Mesenchymal stem cell (in vitro differentiated cells and primary cell): ENCODE measurements around the gene GAK.

Source experiments
- DNase-seq: peaks from one replicate; pipeline ENCODE4 v3.0.0-alpha.2; 2013
- H2AFZ ChIP-seq: one replicate; pipeline ENCODE4 v1.6.1; 2013; ENCODE audit warnings: low read depth, mild to moderate bottlenecking, control low read depth, inconsistent platforms, low read length, moderate library complexity
- H2AK5ac ChIP-seq: 2 replicates; pipeline ENCODE4 v1.6.1; 2013; ENCODE audit warnings: low read length, moderate library complexity, mild to moderate bottlenecking, inconsistent platforms; ENCODE audit not compliant: severe bottlenecking
- H2BK120ac ChIP-seq: one replicate; pipeline ENCODE4 v1.6.1; 2013; ENCODE audit warnings: low read depth, mild to moderate bottlenecking, inconsistent platforms, low read length, moderate library complexity
- H2BK12ac ChIP-seq, 2 experiments: one replicate each; pipeline ENCODE4 v1.6.1; 2013; ENCODE audit warnings: inconsistent platforms in 2 of 2, low read length in 2 of 2, mild to moderate bottlenecking in 2 of 2, moderate library complexity in 2 of 2, control low read depth in 1 of 2
- H2BK15ac ChIP-seq: one replicate; pipeline ENCODE4 v1.6.1; 2013; ENCODE audit warnings: mild to moderate bottlenecking, low read depth, inconsistent platforms; ENCODE audit not compliant: poor library complexity, severe bottlenecking
- H2BK5ac ChIP-seq: 2 replicates; pipeline ENCODE4 v1.6.1; 2013; ENCODE audit warnings: low read depth, mild to moderate bottlenecking, low read length, control low read depth, inconsistent platforms; ENCODE audit not compliant: poor library complexity, severe bottlenecking
- H3K14ac ChIP-seq, 2 experiments: one replicate each; pipeline ENCODE4 v1.6.1; 2013; ENCODE audit warnings: inconsistent platforms in 2 of 2, low read length in 2 of 2, control low read depth in 1 of 2, mild to moderate bottlenecking in 1 of 2, moderate library complexity in 1 of 2
- H3K18ac ChIP-seq, 2 experiments: one replicate each; pipeline ENCODE4 v1.6.1; 2013; ENCODE audit warnings: inconsistent platforms in 2 of 2, low read length in 2 of 2, control low read depth in 1 of 2, low read depth in 1 of 2, mild to moderate bottlenecking in 1 of 2
- H3K23ac ChIP-seq, 2 experiments: one replicate each; pipeline ENCODE4 v1.6.1; 2013; ENCODE audit warnings: inconsistent platforms in 2 of 2, low read length in 2 of 2, mild to moderate bottlenecking in 2 of 2, moderate library complexity in 2 of 2, control low read depth in 1 of 2
- H3K27ac ChIP-seq: 2 replicates; pipeline ENCODE4 v1.5.1; 2013; ENCODE audit warnings: mild to moderate bottlenecking, moderate library complexity, low read length, control low read depth, inconsistent platforms; ENCODE audit not compliant: poor library complexity, severe bottlenecking
- H3K27me3 ChIP-seq, 2 experiments: 2 replicates each; pipeline versions ENCODE4 v1.6.1 to v1.7.0; 2013; ENCODE audit warnings: low read length in 2 of 2, mild to moderate bottlenecking in 2 of 2, moderate library complexity in 2 of 2, control low read depth in 1 of 2, inconsistent platforms in 1 of 2; ENCODE audit not compliant: control insufficient read depth in 1 of 2, insufficient read depth in 1 of 2
- H3K36me3 ChIP-seq, 2 experiments: 2 replicates each; pipeline versions ENCODE4 v1.6.1 to v1.7.0; 2013; ENCODE audit warnings: low read length in 2 of 2, control low read depth in 1 of 2, inconsistent platforms in 1 of 2, low read depth in 1 of 2, mild to moderate bottlenecking in 1 of 2; ENCODE audit not compliant: insufficient read depth in 2 of 2, control insufficient read depth in 1 of 2
- H3K4ac ChIP-seq, 2 experiments: one replicate each; pipeline ENCODE4 v1.6.1; 2013; ENCODE audit warnings: inconsistent platforms in 2 of 2, low read length in 2 of 2, mild to moderate bottlenecking in 2 of 2, moderate library complexity in 2 of 2, control low read depth in 1 of 2, low read depth in 1 of 2
- H3K4me1 ChIP-seq: 2 replicates; pipeline ENCODE4 v1.6.1; 2013; ENCODE audit warnings: low read depth, low read length, control low read depth; ENCODE audit not compliant: control insufficient read depth, insufficient read depth
- H3K4me2 ChIP-seq: 2 replicates; pipeline ENCODE4 v1.6.1; 2013; ENCODE audit warnings: low read length, mild to moderate bottlenecking, inconsistent platforms; ENCODE audit not compliant: poor library complexity, severe bottlenecking
- H3K4me3 ChIP-seq, 2 experiments: 2 replicates each; pipeline versions ENCODE4 v1.5.1 to v1.7.0; 2013; ENCODE audit warnings: low read length in 2 of 2, mild to moderate bottlenecking in 2 of 2, control low read depth in 1 of 2, low read depth in 1 of 2; ENCODE audit not compliant: insufficient read depth in 1 of 2
- H3K79me1 ChIP-seq: replicated peaks from 2 replicates; pipeline ENCODE4 v1.6.1; 2013; ENCODE audit warnings: mild to moderate bottlenecking, control low read depth, low read length, inconsistent platforms; ENCODE audit not compliant: poor library complexity, severe bottlenecking
- H3K9ac ChIP-seq: 2 replicates; pipeline ENCODE4 v1.7.0; 2013; ENCODE audit warnings: mild to moderate bottlenecking, low read length, moderate library complexity
- H3K9me3 ChIP-seq: 2 replicates; pipeline ENCODE4 v1.7.0; 2013; ENCODE audit warnings: mild to moderate bottlenecking, low read length; ENCODE audit not compliant: control insufficient read depth
- H4K8ac ChIP-seq: one replicate; pipeline ENCODE4 v1.6.1; 2013; ENCODE audit warnings: inconsistent platforms, mild to moderate bottlenecking, low read length, moderate library complexity
- H4K91ac ChIP-seq: one replicate; pipeline ENCODE4 v1.6.1; 2013; ENCODE audit warnings: mild to moderate bottlenecking, low read length, inconsistent platforms
- whole genome bisulfite sequencing: methylation state at CpG from one replicate; pipeline ENCODE4 v1.1.7; 2013; ENCODE audit warnings: mixed read lengths; 5-methylcytosine and 5-hydroxymethylcytosine counted together

The GAK gene

DNA sequence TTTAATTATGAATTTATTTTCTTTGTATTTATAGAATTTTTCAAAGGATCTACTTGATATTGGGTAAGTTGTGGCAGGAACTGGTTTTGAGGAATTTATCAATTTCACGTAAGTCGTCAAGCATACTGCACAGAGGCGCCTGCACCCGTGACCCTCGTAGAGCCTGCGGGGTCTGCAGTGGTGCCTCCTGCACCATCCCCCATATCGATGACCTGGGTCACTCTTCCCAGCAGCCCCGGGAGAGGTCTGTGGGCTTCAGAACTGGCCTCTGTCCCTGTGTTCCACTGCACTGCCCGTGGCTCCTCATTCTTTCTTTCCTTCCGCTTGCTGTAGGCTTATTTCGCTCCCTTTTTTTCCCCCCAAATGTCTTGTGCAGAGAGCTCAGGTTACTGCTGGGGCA is 74.7 kb downstream of the GAK start:
- Histone ChIP-seq H3K9ac (no peak overlapping the region), H3K23ac (no peak overlapping the region), H4K8ac (no peak overlapping the region), H3K4me3 (no peak overlapping the region), H3K4ac (no peak overlapping the region), H3K4me2 (no peak overlapping the region), H3K36me3 (peaks cover 77 to 80% of the 10 kb centered on the region in 2 experiments), H2BK12ac (no peak overlapping the region), H2BK120ac (no peak overlapping the region), H3K27ac (no peak overlapping the region), H3K4me1 (peaks cover 3% of the 10 kb centered on the region), H3K79me1 (peaks cover 37% of the 10 kb centered on the region), H3K9me3 (no peaks in the 10 kb centered on the region), H3K18ac (no peak overlapping the region), H2BK15ac (no peak overlapping the region), H3K27me3 (no peaks in the 10 kb centered on the region), H4K91ac (no peak overlapping the region), H2AK5ac (no peak overlapping the region), H2AFZ (no peak overlapping the region), H2BK5ac (no peak overlapping the region), H3K14ac (no peak overlapping the region)
- DNase-seq: no peak
- WGBS: 97% methylated on average over 11 of the region's 11 CpGs

DNA sequence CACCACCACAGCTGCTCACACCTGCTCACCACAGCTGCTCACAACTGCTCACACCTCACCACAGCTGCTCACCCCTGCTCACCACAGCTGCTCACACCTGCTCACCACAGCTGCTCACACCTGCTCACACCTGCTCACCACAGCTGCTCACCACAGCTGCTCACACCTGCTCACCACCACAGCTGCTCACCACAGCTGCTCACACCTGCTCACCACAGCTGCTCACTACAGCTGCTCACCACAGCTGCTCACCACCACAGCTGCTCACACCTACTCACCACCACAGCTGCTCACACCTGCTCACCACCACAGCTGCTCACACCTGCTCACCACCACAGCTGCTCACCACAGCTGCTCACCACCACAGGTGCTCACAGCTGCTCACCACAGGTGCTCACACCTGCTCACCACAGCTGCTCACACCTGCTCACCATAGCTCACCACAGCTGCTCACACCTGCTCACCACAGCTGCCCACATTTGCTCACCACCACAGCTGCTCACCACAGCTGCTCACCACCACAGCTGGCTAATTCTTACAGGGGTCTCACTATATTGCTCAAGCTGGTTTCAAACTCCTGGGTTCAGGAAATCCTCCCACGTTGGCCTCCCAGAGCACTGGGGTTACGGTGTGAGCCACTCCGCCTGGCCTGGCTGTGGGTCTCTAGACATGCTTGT is 75.8 kb downstream of the GAK start:
- peaks cover 77% of the 10 kb centered on the region in 2 experiments for H3K36me3 ChIP-seq
- WGBS: 97% methylated on average over 3 of the region's 3 CpGs

DNA sequence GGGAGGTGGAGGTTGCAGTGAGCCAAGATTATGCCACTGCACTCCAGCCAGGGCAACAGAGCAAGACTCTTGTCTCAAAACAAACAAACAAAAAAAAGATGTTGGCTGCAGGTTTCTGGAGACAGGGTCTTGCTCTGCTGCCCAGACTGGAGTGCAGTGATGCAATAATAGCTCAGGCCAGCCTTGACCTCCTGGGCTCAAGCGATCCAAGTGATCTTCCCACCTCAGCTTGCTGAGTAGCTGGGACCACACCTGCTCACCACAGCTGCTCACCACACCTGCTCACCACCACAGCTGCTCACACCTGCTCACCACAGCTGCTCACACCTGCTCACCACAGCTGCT is 76.3 kb downstream of the GAK start:
- Histone ChIP-seq H3K36me3 (peaks cover 77% of the 10 kb centered on the region in 2 experiments), H3K9me3 (no peaks in the 10 kb centered on the region), H3K23ac (no peak overlapping the region), H3K27ac (no peak overlapping the region), H2AK5ac (no peak overlapping the region), H3K79me1 (peaks cover 34% of the 10 kb centered on the region), H3K18ac (no peak overlapping the region), H2BK12ac (no peak overlapping the region), H2AFZ (no peak overlapping the region), H3K4me2 (no peak overlapping the region), H3K27me3 (no peaks in the 10 kb centered on the region), H4K8ac (no peak overlapping the region), H3K4ac (no peak overlapping the region), H4K91ac (no peak overlapping the region), H3K4me3 (no peak overlapping the region), H3K9ac (no peak overlapping the region), H2BK120ac (no peak overlapping the region), H2BK15ac (no peak overlapping the region), H2BK5ac (no peak overlapping the region), H3K14ac (no peak overlapping the region), H3K4me1 (peaks cover 3% of the 10 kb centered on the region)
- WGBS: 100% methylated on average over 1 of the region's 1 CpG
- DNase-seq: no peak

More for the DNA sequence above, 75.8 kb downstream of the GAK start:
- H4K8ac ChIP-seq: no peak overlapping the region
- H3K4me3 ChIP-seq: no peak overlapping the region
- peaks cover 3% of the 10 kb centered on the region for H3K4me1 ChIP-seq
- no peak overlapping the region for H2BK5ac ChIP-seq
- no peak overlapping the region for H2AK5ac ChIP-seq
- H3K4me2 ChIP-seq: no peak overlapping the region
- no peak overlapping the region for H3K27ac ChIP-seq
- H3K9me3 ChIP-seq: no peaks in the 10 kb centered on the region
- no peak overlapping the region for H2BK12ac ChIP-seq
- no peaks in the 10 kb centered on the region for H3K27me3 ChIP-seq
- no peak for DNase-seq
- H3K18ac ChIP-seq: no peak overlapping the region
- no peak overlapping the region for H3K23ac ChIP-seq
- peaks cover 37% of the 10 kb centered on the region for H3K79me1 ChIP-seq
- no peak overlapping the region for H2AFZ ChIP-seq
- no peak overlapping the region for H2BK15ac ChIP-seq
- H4K91ac ChIP-seq: no peak overlapping the region
- H2BK120ac ChIP-seq: no peak overlapping the region
- no peak overlapping the region for H3K9ac ChIP-seq
- H3K4ac ChIP-seq: no peak overlapping the region
- no peak overlapping the region for H3K14ac ChIP-seq

DNA sequence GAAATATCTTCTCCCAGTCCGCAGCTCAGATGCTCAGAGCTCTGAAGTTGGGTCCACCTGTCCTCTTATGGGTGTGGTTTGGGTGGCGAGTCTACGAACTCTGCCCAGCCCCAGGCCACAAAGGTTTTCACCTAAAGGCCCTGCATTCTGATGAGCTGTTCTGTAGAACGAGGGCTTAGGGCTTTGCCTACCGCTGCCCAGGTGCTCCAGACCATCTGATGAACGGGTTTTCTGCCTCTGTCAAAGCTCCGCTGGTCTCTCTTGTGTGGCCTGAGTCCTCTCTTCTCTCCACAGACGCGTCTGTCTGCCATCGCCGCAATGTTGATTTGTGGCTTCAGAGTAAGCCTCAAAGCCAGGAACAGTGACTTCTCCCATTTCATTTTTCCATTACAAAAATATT is 77.8 kb downstream of the GAK start:
- no peak overlapping the region for H2BK120ac ChIP-seq
- H3K14ac ChIP-seq: no peak overlapping the region
- H3K9me3 ChIP-seq: no peaks in the 10 kb centered on the region
- peaks cover 75 to 81% of the 10 kb centered on the region in 2 experiments for H3K36me3 ChIP-seq
- H3K9ac ChIP-seq: no peak overlapping the region
- H2BK12ac ChIP-seq: no peak overlapping the region
- no peak overlapping the region for H2AK5ac ChIP-seq
- H4K8ac ChIP-seq: no peak overlapping the region
- no peaks in the 10 kb centered on the region for H3K27me3 ChIP-seq
- H3K4me3 ChIP-seq: no peak overlapping the region
- H3K23ac ChIP-seq: no peak overlapping the region
- no peak overlapping the region for H3K4me2 ChIP-seq
- no peak overlapping the region for H3K27ac ChIP-seq
- H3K79me1 ChIP-seq: peaks cover 29% of the 10 kb centered on the region
- peaks cover 3% of the 10 kb centered on the region for H3K4me1 ChIP-seq
- no peak for DNase-seq
- no peak overlapping the region for H2BK5ac ChIP-seq
- no peak overlapping the region for H3K18ac ChIP-seq
- WGBS: 98% methylated on average over 11 of the region's 11 CpGs
- no peak overlapping the region for H2AFZ ChIP-seq
- no peak overlapping the region for H3K4ac ChIP-seq
- H2BK15ac ChIP-seq: no peak overlapping the region
- no peak overlapping the region for H4K91ac ChIP-seq
